A172 (cell line): ENCODE results near the gene SUCO. TPM values are rescaled to one million over a fixed set of nuclear protein-coding genes. Genes with fewer than 3 reads are reported as not detected.
"Not testable (repeated sequence)": the region's sequence is repeated elsewhere in the genome, so short reads cannot be mapped to it uniquely, and the experiment has no call there.

Source experiments
- DNase-seq: peaks from one replicate; pipeline ENCODE4 v3.0.0-alpha.2; 2015; ENCODE audit warnings: low spot score
- total RNA-seq: library from RNA; depleted of rRNA; stranded (reverse); fragments of >200 nt; shearing (Covaris generic); gene quantifications from 2 replicates; pipeline ENCODE4 v1.2.3, GENCODE V29; 2014

Gene SUCO
- total RNA-seq, 1 experiment from 2014 or later: 31.4 TPM

- no peak for DNase-seq
These were observed 74.2 kb downstream of the SUCO start for GRCh38 chr1:172607145-172607544.

- DNase-seq: no peak
These were observed 75.2 kb downstream of the SUCO start for GRCh38 chr1:172608098-172608601.

GRCh38 chr1:172609528-172609927, 76.6 kb downstream of the SUCO start:
- DNase-seq: peak; percentile 32

- DNase-seq: no peak
These were observed 79.5 kb downstream of the SUCO start for GRCh38 chr1:172612478-172612877.

- no peak for DNase-seq
These were observed 80.3 kb downstream of the SUCO start for GRCh38 chr1:172613294-172613693.

GRCh38 chr1:172616195-172616594, 83.2 kb downstream of the SUCO start:
- no peak for DNase-seq

GRCh38 chr1:172616636-172617035, 83.7 kb downstream of the SUCO start:
- DNase-seq: no peak

GRCh38 chr1:172620603-172621002, 87.7 kb downstream of the SUCO start:
- not testable (repeated sequence) for DNase-seq

- no peak for DNase-seq
These were observed 89.6 kb downstream of the SUCO start for GRCh38 chr1:172622541-172622940.

- DNase-seq: no peak
These were observed 90.8 kb downstream of the SUCO start for GRCh38 chr1:172623748-172624147.

GRCh38 chr1:172626845-172627244, 93.9 kb downstream of the SUCO start:
- no peak for DNase-seq

- DNase-seq: no peak
These were observed 94.8 kb downstream of the SUCO start for GRCh38 chr1:172627702-172628101.

- no peak for DNase-seq
These were observed 95.5 kb downstream of the SUCO start for GRCh38 chr1:172628401-172628800.

GRCh38 chr1:172629170-172629569, 96.2 kb downstream of the SUCO start:
- no peak for DNase-seq

GRCh38 chr1:172629638-172630037, 96.7 kb downstream of the SUCO start:
- no peak for DNase-seq

GRCh38 chr1:172630056-172630818, 97.3 kb downstream of the SUCO start:
- no peak for DNase-seq

GRCh38 chr1:172630868-172631267, 97.9 kb downstream of the SUCO start:
- DNase-seq: no peak

GRCh38 chr1:172637522-172637921, 104.6 kb downstream of the SUCO start:
- peak; percentile 96 for DNase-seq

GRCh38 chr1:172638249-172638648, 105.3 kb downstream of the SUCO start:
- no peak for DNase-seq

GRCh38 chr1:172638885-172639831, 106.2 kb downstream of the SUCO start:
- peak; percentile 92 for DNase-seq

GRCh38 chr1:172640111-172640510, 107.2 kb downstream of the SUCO start:
- DNase-seq: no peak

- DNase-seq: no peak
These were observed 108.5 kb downstream of the SUCO start for GRCh38 chr1:172641492-172641891.

GRCh38 chr1:172642970-172643369, 110.0 kb downstream of the SUCO start:
- no peak for DNase-seq
